ENCODE results near the gene KCNQ1.

KCNQ1 gene

GRCh38 chr11:2660357-2660939 is 215.6 kb downstream of the KCNQ1 start:
- no peak for DNase-seq

GRCh38 chr11:2661173-2662023 is 216.6 kb downstream of the KCNQ1 start:
- DNase-seq, result no peak

GRCh38 chr11:2662024-2662312 is 217.2 kb downstream of the KCNQ1 start:
- DNase-seq, result no peak

GRCh38 chr11:2662430-2663299 is 217.9 kb downstream of the KCNQ1 start:
- DNase-seq, result no peak

- no peak for DNase-seq
Observed at GRCh38 chr11:2663506-2663905, 218.7 kb downstream of the KCNQ1 start.

GRCh38 chr11:2663915-2664314 is 219.1 kb downstream of the KCNQ1 start:
- no peak for DNase-seq

- DNase-seq, result no peak
Observed at GRCh38 chr11:2664376-2664775, 219.6 kb downstream of the KCNQ1 start.

GRCh38 chr11:2664791-2665525 is 220.2 kb downstream of the KCNQ1 start:
- DNase-seq, result no peak

- DNase-seq, result no peak
Observed at GRCh38 chr11:2665526-2666400, 221.0 kb downstream of the KCNQ1 start.

GRCh38 chr11:2666401-2666741 is 221.6 kb downstream of the KCNQ1 start:
- DNase-seq, result no peak

GRCh38 chr11:2666828-2667570 is 222.2 kb downstream of the KCNQ1 start:
- DNase-seq, result no peak

- no peak for DNase-seq
Observed at GRCh38 chr11:2667940-2668339, 223.1 kb downstream of the KCNQ1 start.

- DNase-seq, result no peak
Observed at GRCh38 chr11:2668876-2669275, 224.1 kb downstream of the KCNQ1 start.

GRCh38 chr11:2669634-2670469 is 225.0 kb downstream of the KCNQ1 start:
- no peak for DNase-seq

- no peak for DNase-seq
Observed at GRCh38 chr11:2670541-2671100, 225.8 kb downstream of the KCNQ1 start.

GRCh38 chr11:2671748-2672147 is 226.9 kb downstream of the KCNQ1 start:
- DNase-seq, result no peak

- no peak for DNase-seq
Observed at GRCh38 chr11:2672553-2673249, 227.9 kb downstream of the KCNQ1 start.

- no peak for DNase-seq
Observed at GRCh38 chr11:2673250-2673610, 228.4 kb downstream of the KCNQ1 start.

- no peak for DNase-seq
Observed at GRCh38 chr11:2673871-2674471, 229.2 kb downstream of the KCNQ1 start.
